ENCODE results near the gene IL19.

IL19 gene

GRCh38 chr1:206801467-206801866 is 30.9 kb downstream of the IL19 start:
- no peak for TF ChIP-seq CTCF (IDR thresholded peaks at IDR 0.05; ENCODE audit: low read depth, low read length)
- no peak for TF ChIP-seq MAX (IDR thresholded peaks at IDR 0.05; ENCODE audit: low read depth, low read length)
- no peak for TF ChIP-seq POLR2A (IDR thresholded peaks at IDR 0.05; ENCODE audit: extremely low read depth, insufficient read length)
- TF ChIP-seq MYC (IDR thresholded peaks at IDR 0.05; ENCODE audit: low read depth, low read length): no peak
- DNase-seq (ENCODE audit: low read depth): no peak
- no peak overlapping the region for H3K4me3 ChIP-seq (ENCODE audit: low read depth, low read length)

- TF ChIP-seq POLR2A (IDR thresholded peaks at IDR 0.05; ENCODE audit: extremely low read depth, insufficient read length) (no peak), CTCF (IDR thresholded peaks at IDR 0.05; ENCODE audit: low read depth, low read length) (no peak), MYC (IDR thresholded peaks at IDR 0.05; ENCODE audit: low read depth, low read length) (no peak), MAX (IDR thresholded peaks at IDR 0.05; ENCODE audit: low read depth, low read length) (no peak)
- no peak overlapping the region for H3K4me3 ChIP-seq (ENCODE audit: low read depth, low read length)
- DNase-seq (ENCODE audit: low read depth): peak; percentile 42
Observed at GRCh38 chr1:206802401-206802800, 31.8 kb downstream of the IL19 start.

GRCh38 chr1:206803221-206803730 is 32.7 kb downstream of the IL19 start:
- no peak for TF ChIP-seq MYC (IDR thresholded peaks at IDR 0.05; ENCODE audit: low read depth, low read length)
- no peak for TF ChIP-seq MAX (IDR thresholded peaks at IDR 0.05; ENCODE audit: low read depth, low read length)
- TF ChIP-seq CTCF (IDR thresholded peaks at IDR 0.05; ENCODE audit: low read depth, low read length): no peak
- TF ChIP-seq POLR2A (IDR thresholded peaks at IDR 0.05; ENCODE audit: extremely low read depth, insufficient read length): no peak
- no peak for DNase-seq (ENCODE audit: low read depth)
- H3K4me3 ChIP-seq (ENCODE audit: low read depth, low read length): no peak overlapping the region

GRCh38 chr1:206804156-206804737 is 33.7 kb downstream of the IL19 start:
- H3K4me3 ChIP-seq (ENCODE audit: low read depth, low read length): no peak overlapping the region
- DNase-seq (ENCODE audit: low read depth): no peak
- TF ChIP-seq POLR2A (IDR thresholded peaks at IDR 0.05; ENCODE audit: extremely low read depth, insufficient read length) (no peak), MAX (IDR thresholded peaks at IDR 0.05; ENCODE audit: low read depth, low read length) (no peak), MYC (IDR thresholded peaks at IDR 0.05; ENCODE audit: low read depth, low read length) (no peak), CTCF (IDR thresholded peaks at IDR 0.05; ENCODE audit: low read depth, low read length) (no peak)

- no peak overlapping the region for H3K4me3 ChIP-seq (ENCODE audit: low read depth, low read length)
- DNase-seq (ENCODE audit: low read depth): no peak
- no peak for TF ChIP-seq MAX (IDR thresholded peaks at IDR 0.05; ENCODE audit: low read depth, low read length)
- TF ChIP-seq MYC (IDR thresholded peaks at IDR 0.05; ENCODE audit: low read depth, low read length): no peak
- no peak for TF ChIP-seq POLR2A (IDR thresholded peaks at IDR 0.05; ENCODE audit: extremely low read depth, insufficient read length)
- no peak for TF ChIP-seq CTCF (IDR thresholded peaks at IDR 0.05; ENCODE audit: low read depth, low read length)
Observed at GRCh38 chr1:206805357-206805756, 34.8 kb downstream of the IL19 start.

Data from NB4 (cell line).